CD4-positive, alpha-beta T cell (primary cell): ENCODE measurements around the gene FLT1. TPM values are rescaled to one million over a fixed set of nuclear protein-coding genes. Genes with fewer than 3 reads are reported as not detected.

Experiments
- ATAC-seq: fragments of 200-7000 bp; cut with Tn5 transposase; one replicate; pipeline ENCODE4 v1.10.0; 2022; ENCODE audit warnings: mild to moderate bottlenecking; ENCODE audit not compliant: poor library complexity
- CTCF ChIA-PET: fragments of 350-600 bp; sonication (Branson Sonifier 250); formaldehyde crosslinking; loops from one replicate; lab custom pipeline; 2021; ENCODE audit warnings: antibody characterized with exemption, inconsistent platforms; lab: Charles Lee
- POLR2A ChIA-PET: fragments of 350-600 bp; sonication (Branson Sonifier 250); formaldehyde crosslinking; loops from one replicate; lab custom pipeline; 2021; ENCODE audit warnings: antibody characterized with exemption, inconsistent platforms; lab: Charles Lee
- DNase-seq, 14 experiments: peaks; one replicate each; pipeline ENCODE4 v3.0.0-alpha.2; 2013 to 2020; ENCODE audit warnings: mixed read lengths in 2 of 14
- H3K27ac ChIP-seq, 2 donors: one replicate each; pipeline versions ENCODE4 v1.5.1 to v1.7.0; 2013; ENCODE audit warnings: low read length in 2 of 2, low read depth in 1 of 2, mild to moderate bottlenecking in 1 of 2
- H3K27me3 ChIP-seq, 2 experiments: 1 replicate in 1 of 2; 2 replicates in 1 of 2; pipeline versions ENCODE4 v1.6.1 to v1.7.0; 2013; ENCODE audit warnings: low read length in 2 of 2, control low read depth in 1 of 2, mild to moderate bottlenecking in 1 of 2, moderate library complexity in 1 of 2; ENCODE audit not compliant: insufficient read depth in 2 of 2, control insufficient read depth in 1 of 2
- H3K36me3 ChIP-seq: one replicate; pipeline ENCODE4 v1.6.1; 2013; ENCODE audit warnings: low read length, control low read depth; ENCODE audit not compliant: insufficient read depth
- H3K4me1 ChIP-seq: one replicate; pipeline ENCODE4 v1.6.1; 2013; ENCODE audit warnings: low read length, control low read depth; ENCODE audit not compliant: insufficient read depth
- H3K4me3 ChIP-seq: one replicate; pipeline ENCODE4 v1.5.1; 2013; ENCODE audit warnings: mild to moderate bottlenecking, low read length, moderate library complexity
- H3K9me3 ChIP-seq, 2 experiments: 1 replicate in 1 of 2; 2 replicates in 1 of 2; pipeline versions ENCODE4 v1.6.1 to v1.7.0; 2013; ENCODE audit warnings: low read length in 2 of 2, mild to moderate bottlenecking in 2 of 2, control low read depth in 1 of 2, moderate library complexity in 1 of 2; ENCODE audit not compliant: control insufficient read depth in 1 of 2, insufficient read depth in 1 of 2
- H3K27ac Mint-ChIP-seq: one replicate; pipeline ENCODE4 v1.8.0; 2020; ENCODE audit warnings: mixed read lengths
- H3K27me3 Mint-ChIP-seq: one replicate; pipeline ENCODE4 v1.8.0; 2021; ENCODE audit warnings: mixed read lengths
- H3K36me3 Mint-ChIP-seq: one replicate; pipeline ENCODE4 v1.8.0; 2021; ENCODE audit warnings: low read depth, mixed read lengths
- H3K4me1 Mint-ChIP-seq: one replicate; pipeline ENCODE4 v1.8.0; 2021; ENCODE audit warnings: low read depth, mixed read lengths
- H3K4me3 Mint-ChIP-seq: one replicate; pipeline ENCODE4 v1.8.0; 2020; ENCODE audit warnings: mild to moderate bottlenecking, mixed read lengths
- H3K9me3 Mint-ChIP-seq: one replicate; pipeline ENCODE4 v1.8.0; 2020; ENCODE audit warnings: mixed read lengths
- intact Hi-C, 2 experiments: fragments of 100-400 bp; cut with DNase I in 1 of 2; cut with micrococcal nuclease in 1 of 2; formaldehyde crosslinking; loops; one replicate each; pipeline versions ENCODE4 v1.15.1 to v1.9.0; 2023 to 2025; cut with DNase I, micrococcal nuclease
- total RNA-seq, 174 experiments: library from RNA in 2 of 174; stranded (reverse) in 2 of 174; gene quantifications; one replicate each; pipeline ENCODE4 v1.2.3 and lab custom pipeline; 2021 to 2026
- TF ChIP-seq, protein P1 (sequence below): fragments of 200-600 bp; IDR thresholded peaks from one replicate; pipeline ENCODE4 v1.8.0; 2022; ENCODE audit warnings: antibody characterized with exemption, mild to moderate bottlenecking

FLT1 gene
- total RNA-seq, 2 experiments from 2014 or later: 1.1 to 1.2 TPM

DNA sequence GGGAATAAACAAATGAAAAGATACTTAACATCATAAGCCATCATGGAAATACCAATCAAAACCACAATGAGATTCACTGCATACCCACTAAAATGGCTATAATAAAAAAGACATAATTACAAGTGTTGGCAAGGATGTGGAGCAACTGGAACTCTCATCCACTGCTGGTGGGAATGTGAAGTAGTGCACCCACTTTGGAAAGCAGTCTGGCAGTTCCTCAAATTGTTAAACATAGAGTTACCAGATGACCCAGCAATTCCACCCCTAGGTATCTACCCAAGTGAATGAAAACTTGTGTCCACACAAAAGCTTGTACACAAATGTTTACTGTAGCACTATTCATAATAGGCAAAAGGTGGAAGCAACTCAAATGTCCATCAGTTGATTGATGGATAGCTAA, 46.9 kb downstream of the FLT1 start:
- ATAC-seq: no peak
- H3K27me3 ChIP-seq: no peaks in the 10 kb centered on the region
- Mint-ChIP-seq H3K4me1 (no peaks in the 10 kb centered on the region), H3K4me3 (no peak overlapping the region), H3K36me3 (peaks cover 16% of the 10 kb centered on the region), H3K27me3 (no peaks in the 10 kb centered on the region), H3K27ac (no peak overlapping the region), H3K9me3 (peaks cover 15% of the 10 kb centered on the region)
- TF ChIP-seq, protein P1, sequence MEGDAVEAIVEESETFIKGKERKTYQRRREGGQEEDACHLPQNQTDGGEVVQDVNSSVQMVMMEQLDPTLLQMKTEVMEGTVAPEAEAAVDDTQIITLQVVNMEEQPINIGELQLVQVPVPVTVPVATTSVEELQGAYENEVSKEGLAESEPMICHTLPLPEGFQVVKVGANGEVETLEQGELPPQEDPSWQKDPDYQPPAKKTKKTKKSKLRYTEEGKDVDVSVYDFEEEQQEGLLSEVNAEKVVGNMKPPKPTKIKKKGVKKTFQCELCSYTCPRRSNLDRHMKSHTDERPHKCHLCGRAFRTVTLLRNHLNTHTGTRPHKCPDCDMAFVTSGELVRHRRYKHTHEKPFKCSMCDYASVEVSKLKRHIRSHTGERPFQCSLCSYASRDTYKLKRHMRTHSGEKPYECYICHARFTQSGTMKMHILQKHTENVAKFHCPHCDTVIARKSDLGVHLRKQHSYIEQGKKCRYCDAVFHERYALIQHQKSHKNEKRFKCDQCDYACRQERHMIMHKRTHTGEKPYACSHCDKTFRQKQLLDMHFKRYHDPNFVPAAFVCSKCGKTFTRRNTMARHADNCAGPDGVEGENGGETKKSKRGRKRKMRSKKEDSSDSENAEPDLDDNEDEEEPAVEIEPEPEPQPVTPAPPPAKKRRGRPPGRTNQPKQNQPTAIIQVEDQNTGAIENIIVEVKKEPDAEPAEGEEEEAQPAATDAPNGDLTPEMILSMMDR: no peak
- H3K9me3 ChIP-seq: peaks cover 3 to 7% of the 10 kb centered on the region in 2 experiments
- no peak overlapping the region for H3K4me3 ChIP-seq
- ChIA-PET CTCF (no interaction called here), POLR2A (no interaction called here)
- intact Hi-C loops: no loop called here
- H3K27ac ChIP-seq: no peak overlapping the region
- no peak for DNase-seq
- no peaks in the 10 kb centered on the region for H3K36me3 ChIP-seq
- H3K4me1 ChIP-seq: no peaks in the 10 kb centered on the region

DNA sequence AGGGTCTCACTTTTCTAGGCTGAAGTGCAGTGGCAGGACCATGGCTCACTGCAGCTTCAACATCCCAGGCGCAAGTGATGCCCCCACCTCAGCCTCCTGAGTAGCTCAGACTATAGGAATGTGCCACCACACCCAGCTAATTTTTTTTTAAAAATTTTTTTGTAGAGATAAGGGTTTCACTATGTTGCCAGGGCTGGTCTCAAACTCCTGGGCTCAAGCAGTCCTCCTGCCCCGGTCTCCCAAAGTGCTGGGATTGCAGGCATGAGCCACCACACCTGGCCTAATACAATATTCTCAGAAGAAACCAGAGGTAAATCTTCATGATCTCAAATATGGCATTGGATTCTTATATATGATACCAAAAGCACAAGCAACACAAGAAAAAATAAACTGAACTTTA, 47.7 kb downstream of the FLT1 start:
- intact Hi-C loops: no loop called here

DNA sequence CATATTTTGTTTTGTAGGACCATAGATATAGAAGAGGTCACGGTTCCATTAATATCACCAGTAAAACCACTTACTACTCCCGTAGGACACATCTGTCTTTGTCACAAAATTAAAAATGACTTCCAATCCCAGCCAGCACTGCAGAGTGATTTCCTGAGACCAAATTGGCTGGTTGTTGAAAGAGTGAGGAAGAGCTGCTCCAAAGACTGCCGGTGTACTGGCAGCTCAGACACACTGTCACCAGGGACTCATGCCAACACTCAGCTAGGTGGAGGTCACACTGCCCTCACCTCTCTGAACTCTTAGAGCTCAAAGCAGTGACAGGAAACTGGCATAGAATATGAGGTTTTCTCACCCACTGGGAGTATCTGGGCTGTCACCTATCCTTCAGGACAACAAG, 52.1 kb downstream of the FLT1 start:
- Histone ChIP-seq H3K4me3 (no peak overlapping the region), H3K27me3 (no peaks in the 10 kb centered on the region), H3K4me1 (no peaks in the 10 kb centered on the region), H3K9me3 (peaks cover under 1 to 7% of the 10 kb centered on the region in 2 experiments), H3K27ac (no peak overlapping the region), H3K36me3 (no peaks in the 10 kb centered on the region)
- ATAC-seq: no peak
- TF ChIP-seq, protein P1: no peak
- peaks cover 12% of the 10 kb centered on the region for H3K9me3 Mint-ChIP-seq
- DNase-seq: no peak
- no peaks in the 10 kb centered on the region for H3K4me1 Mint-ChIP-seq
- peaks cover 9% of the 10 kb centered on the region for H3K27me3 Mint-ChIP-seq
- intact Hi-C loops: no loop called here
- H3K4me3 Mint-ChIP-seq: no peak overlapping the region
- ChIA-PET CTCF (no interaction called here), POLR2A (no interaction called here)
- no peaks in the 10 kb centered on the region for H3K36me3 Mint-ChIP-seq
- H3K27ac Mint-ChIP-seq: no peak overlapping the region

More for the DNA sequence above, 47.7 kb downstream of the FLT1 start:
- Histone ChIP-seq H3K4me1 (no peaks in the 10 kb centered on the region), H3K27ac (no peak overlapping the region), H3K27me3 (no peaks in the 10 kb centered on the region), H3K36me3 (no peaks in the 10 kb centered on the region), H3K4me3 (no peak overlapping the region), H3K9me3 (peaks cover 3 to 7% of the 10 kb centered on the region in 2 experiments)
- Mint-ChIP-seq H3K9me3 (peaks cover 15% of the 10 kb centered on the region), H3K4me3 (no peak overlapping the region), H3K4me1 (no peaks in the 10 kb centered on the region), H3K36me3 (peaks cover 16% of the 10 kb centered on the region), H3K27me3 (no peaks in the 10 kb centered on the region), H3K27ac (no peak overlapping the region)
- ATAC-seq (no peak), DNase-seq (no peak)
- ChIA-PET CTCF (no interaction called here), POLR2A (interaction anchor here (0.6 kb wide), 1 partner anchor 841 kb away, joined by 3 read pairs; no protein-coding TSS in a partner anchor)
- TF ChIP-seq, protein P1: no peak
